K562 (cell line): ENCODE data around the gene FAM151A. TPM values are rescaled to one million over a fixed set of nuclear protein-coding genes. Genes with fewer than 3 reads are reported as not detected.
A peak's percentile ranks its signal among the peaks of the same experiment; 100 is the strongest.

Experiments used
- ARID1B ChIP-seq: fragments of 450-650 bp; IDR thresholded peaks from 2 replicates; pipeline ENCODE4 v1.6.1; 2016; ENCODE audit warnings: antibody characterized with exemption, mild to moderate bottlenecking, inconsistent platforms
- CBFA2T2 ChIP-seq: fragments of 450-650 bp; conservative IDR thresholded peaks from 2 replicates; pipeline ENCODE4 v1.6.1; 2017; ENCODE audit warnings: mild to moderate bottlenecking
- CBFA2T3 ChIP-seq: fragments of 450-650 bp; IDR thresholded peaks from 2 replicates; pipeline ENCODE4 v1.6.1; 2017
- E2F8 ChIP-seq: fragments of 450-650 bp; IDR thresholded peaks from 2 replicates; pipeline ENCODE4 v1.7.1; 2018; ENCODE audit warnings: mild to moderate bottlenecking, low read depth; ENCODE audit not compliant: partially characterized antibody
- EP300 ChIP-seq: IDR thresholded peaks from 2 replicates; pipeline ENCODE4 v1.6.1; 2012; ENCODE audit warnings: low read length, improper control_type of control experiment
- GATA2 ChIP-seq: sonication (generic); formaldehyde crosslinking; IDR thresholded peaks from 2 replicates; pipeline ENCODE4 v1.4.0; 2020; ENCODE audit warnings: mild to moderate bottlenecking, missing genetic modification reagents
- HNRNPL ChIP-seq: fragments of 200-400 bp; formaldehyde crosslinking; IDR thresholded peaks from 2 replicates; pipeline ENCODE4 v1.6.1; 2017; ENCODE audit warnings: low read depth, mild to moderate bottlenecking, low read length
- KLF16 ChIP-seq: IDR thresholded peaks from 2 replicates; pipeline ENCODE4 v1.6.1; 2016; ENCODE audit warnings: antibody characterized with exemption
- MTA2 ChIP-seq: fragments of 450-650 bp; IDR thresholded peaks from 2 replicates; pipeline ENCODE4 v1.6.1; 2016; ENCODE audit warnings: low read depth
- NCOR1 ChIP-seq: fragments of 450-650 bp; IDR thresholded peaks from 2 replicates; pipeline ENCODE4 v1.6.1; 2016; ENCODE audit warnings: mild to moderate bottlenecking, moderate library complexity
- TAL1 ChIP-seq: fragments of 450-650 bp; IDR thresholded peaks from 2 replicates; pipeline ENCODE4 v1.6.1; 2016; ENCODE audit warnings: mild to moderate bottlenecking
- TCF3 ChIP-seq: sonication (generic); formaldehyde crosslinking; IDR thresholded peaks from 2 replicates; pipeline ENCODE4 v1.4.0; 2020; ENCODE audit warnings: mild to moderate bottlenecking, missing genetic modification reagents
- TEAD4 ChIP-seq, 2 experiments: sonication (generic) in 1 of 2; formaldehyde crosslinking in 1 of 2; IDR thresholded peaks; 2 replicates each; pipeline versions ENCODE4 v1.6.1 to v1.8.0; 2012 to 2022; ENCODE audit warnings: borderline replicate concordance in 1 of 2, inconsistent platforms in 1 of 2, low read length in 1 of 2, mild to moderate bottlenecking in 1 of 2, missing genetic modification reagents in 1 of 2
- TFAP4 ChIP-seq: sonication (generic); formaldehyde crosslinking; IDR thresholded peaks from 2 replicates; pipeline ENCODE4 v1.8.0; 2022; ENCODE audit warnings: missing genetic modification reagents, mild to moderate bottlenecking, moderate library complexity, borderline replicate concordance
- ZNF644 ChIP-seq: fragments of 200-800 bp; sonication (Bioruptor generic); IDR thresholded peaks from 2 replicates; pipeline ENCODE4 v1.6.1; 2016; ENCODE audit warnings: low read depth, missing genetic modification characterization, missing compliant biosample characterization
- polyA plus RNA-seq, 8 experiments: library from polyadenylated mRNA; depleted of rRNA in 4 of 8; stranded (reverse) in 5 of 8; unstranded in 3 of 8; fragments of >200 nt; fragmentation: Nextera tagmentation in 2 of 8; fragmentation: Illumina TruSeq in 1 of 8; extraction: Ambion mirVana in 2 of 8; extraction: Trizol in 1 of 8; gene quantifications; 2 replicates each; pipeline versions ENCODE4 v1.2.1 to v1.2.3, GENCODE V29; 2011 to 2014; ENCODE audit warnings: inconsistent platforms in 1 of 8, missing spikeins in 1 of 8
- total RNA-seq, 7 experiments: library from RNA; depleted of rRNA in 6 of 7; stranded (reverse); fragments of >200 nt in 6 of 7; fragmentation: Illumina TruSeq in 2 of 7; extraction: Trizol in 2 of 7; gene quantifications; 2 replicates each; pipeline versions ENCODE4 v1.2.1 to v1.2.3, GENCODE V29; 2011 to 2021; ENCODE audit warnings: low replicate concordance in 1 of 7

FAM151A gene
- total and polyA plus RNA-seq, 9 of the 15 experiments (the other 6 are each of a cell fraction or from before 2014, with no cell fraction given): not detected

GRCh38 chr1:54565113-54565501 is 58.2 kb downstream of the FAM151A start (continued):
- no peak for TF ChIP-seq E2F8
- TF ChIP-seq HNRNPL: no peak
- peak; percentile 64 for TF ChIP-seq MTA2
- TF ChIP-seq TAL1: peak; percentile 76
- TF ChIP-seq EP300: peak; percentile 14; the same call in 1 of the 2 replicates
- TF ChIP-seq TFAP4: peak; percentile 86; the same call in 1 of the 2 replicates
- TF ChIP-seq ARID1B: peak; percentile 75
- TF ChIP-seq CBFA2T3: peak; percentile 84
- TF ChIP-seq TCF3 (CRISPR knock-in tag): peak; percentile 91
- peak; percentile 63; the same call in 1 of the 2 replicates for TF ChIP-seq GATA2 (CRISPR knock-in tag)
- TF ChIP-seq TEAD4 (IDR thresholded peaks at IDR 0.05; ENCODE audit: low read length): peak; percentile 53; the same call in 1 of the 2 replicates
- no peak for TF ChIP-seq TEAD4 (CRISPR knock-in tag; IDR thresholded peaks at IDR 0.05; ENCODE audit: borderline replicate concordance)
- TF ChIP-seq KLF16: no peak
- TF ChIP-seq CBFA2T2: peak; percentile 77
- TF ChIP-seq NCOR1: peak; percentile 76
- TF ChIP-seq ZNF644: no peak
